Activated CD4-positive, alpha-beta T cell treated with anti-CD3 and anti-CD28 coated beads, Interleukin-2, amount 10 ng/mL, durations not matched to agents 24 days and 14 days (primary cell): ENCODE measurements around the gene PPP2R3B. TPM values are rescaled to one million over a fixed set of nuclear protein-coding genes. Genes with fewer than 3 reads are reported as not detected.
"Not testable (repeated sequence)": the region's sequence is repeated elsewhere in the genome, so short reads cannot be mapped to it uniquely, and the experiment has no call there.

Source experiments
- DNase-seq: peaks from one replicate; pipeline ENCODE4 v3.0.0; 2022
- H3K27ac Mint-ChIP-seq: one replicate; pipeline ENCODE4 v1.8.0; 2022; ENCODE audit warnings: mild to moderate bottlenecking, mixed read lengths
- H3K27me3 Mint-ChIP-seq: one replicate; pipeline ENCODE4 v1.8.0; 2022; ENCODE audit warnings: mixed read lengths
- H3K36me3 Mint-ChIP-seq: one replicate; pipeline ENCODE4 v1.8.0; 2022; ENCODE audit warnings: low read depth, mild to moderate bottlenecking, mixed read lengths
- H3K4me1 Mint-ChIP-seq: one replicate; pipeline ENCODE4 v1.8.0; 2021; ENCODE audit warnings: mixed read lengths
- H3K4me3 Mint-ChIP-seq: one replicate; pipeline ENCODE4 v1.8.0; 2022; ENCODE audit warnings: mild to moderate bottlenecking, moderate library complexity, mixed read lengths
- H3K9me3 Mint-ChIP-seq: one replicate; pipeline ENCODE4 v1.8.0; 2021; ENCODE audit warnings: mixed read lengths
- intact Hi-C: fragments of 100-400 bp; cut with micrococcal nuclease; formaldehyde crosslinking; loops from one replicate; pipeline ENCODE4 v1.15.1; 2023
- total RNA-seq: library from RNA; stranded (reverse); gene quantifications from 2 replicates; pipeline ENCODE4 v1.2.3, GENCODE V29; 2022

The PPP2R3B gene, protein sequence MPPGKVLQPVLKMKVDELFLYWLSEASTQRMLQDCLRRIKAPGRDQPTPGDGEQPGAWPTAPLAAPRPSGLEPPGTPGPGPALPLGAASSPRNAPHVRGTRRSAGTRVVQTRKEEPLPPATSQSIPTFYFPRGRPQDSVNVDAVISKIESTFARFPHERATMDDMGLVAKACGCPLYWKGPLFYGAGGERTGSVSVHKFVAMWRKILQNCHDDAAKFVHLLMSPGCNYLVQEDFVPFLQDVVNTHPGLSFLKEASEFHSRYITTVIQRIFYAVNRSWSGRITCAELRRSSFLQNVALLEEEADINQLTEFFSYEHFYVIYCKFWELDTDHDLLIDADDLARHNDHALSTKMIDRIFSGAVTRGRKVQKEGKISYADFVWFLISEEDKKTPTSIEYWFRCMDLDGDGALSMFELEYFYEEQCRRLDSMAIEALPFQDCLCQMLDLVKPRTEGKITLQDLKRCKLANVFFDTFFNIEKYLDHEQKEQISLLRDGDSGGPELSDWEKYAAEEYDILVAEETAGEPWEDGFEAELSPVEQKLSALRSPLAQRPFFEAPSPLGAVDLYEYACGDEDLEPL
- 47.5 and 47.8 TPM in 2 replicates for total RNA-seq

DNA sequence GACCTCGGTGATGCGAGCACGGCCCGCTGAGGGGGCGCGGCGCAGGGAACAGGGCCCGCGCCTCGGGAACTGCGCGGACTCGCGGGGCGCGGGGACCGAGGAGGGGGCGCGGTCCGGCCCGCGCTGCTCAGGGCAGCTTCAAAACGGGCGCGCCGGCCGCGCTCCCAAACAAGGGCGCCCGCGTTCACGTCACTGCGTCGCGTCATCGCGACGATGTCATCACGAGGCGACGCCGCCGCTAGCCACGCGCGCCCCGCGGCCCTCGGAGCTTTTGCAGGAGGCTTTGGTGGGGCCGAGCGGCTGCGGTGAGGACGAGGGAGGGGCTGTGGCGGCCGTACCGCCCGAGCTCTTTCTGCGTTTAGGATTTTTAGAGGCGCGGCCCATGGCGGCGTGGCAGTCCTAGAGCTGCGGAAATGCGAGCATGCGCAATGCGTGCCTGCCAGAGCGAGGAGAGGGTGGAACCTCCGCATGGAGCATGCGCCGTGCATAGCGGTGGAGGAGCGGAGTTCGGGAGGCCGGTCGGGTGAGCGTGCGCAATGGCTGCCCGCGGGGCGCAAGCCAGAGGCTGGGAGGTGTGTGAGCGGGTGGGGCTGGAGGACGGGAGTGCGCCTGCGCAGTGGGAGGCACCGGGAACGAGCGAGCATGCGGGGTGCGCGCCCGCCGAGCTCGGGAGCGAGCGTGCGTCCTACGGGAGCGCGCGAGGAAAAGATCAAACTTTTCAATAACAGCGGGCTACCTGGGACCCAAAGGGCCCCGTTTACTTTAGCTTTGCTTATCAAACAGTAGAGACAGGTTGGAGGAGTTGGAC lies at the start of gene PPP2R3B:
TSS of gene PPP2R3B (minus strand) at position 140 of the 808 bp plus-strand sequence. CDS start 216 bp downstream, outside the sequence.
- Mint-ChIP-seq H3K27me3 (peaks cover 4% of the 10 kb centered on the region), H3K27ac (peak within 1 kb of the TSS; percentile 95), H3K9me3 (no peaks in the 10 kb centered on the region), H3K4me1 (peaks cover 7% of the 10 kb centered on the region), H3K4me3 (peak within 1 kb of the TSS; percentile 83), H3K36me3 (peaks cover 4% of the 10 kb centered on the region)
- intact Hi-C loops, result loop anchor here (1.0 to 5.0 kb wide), 6 partner anchors 13 to 1006 kb away; partner anchors contain the start of genes GTPBP6 and SLC25A6
- peak; percentile 100 for DNase-seq

GRCh38 chrX:435536-436122 lies 48.9 kb upstream of the PPP2R3B start:
- peaks cover 2% of the 10 kb centered on the region for H3K4me1 Mint-ChIP-seq
- H3K36me3 Mint-ChIP-seq, result peaks cover 5% of the 10 kb centered on the region
- H3K27me3 Mint-ChIP-seq, result no peaks in the 10 kb centered on the region
- no peak overlapping the region for H3K27ac Mint-ChIP-seq
- H3K9me3 Mint-ChIP-seq, result peaks cover 20% of the 10 kb centered on the region
- DNase-seq, result no peak
- H3K4me3 Mint-ChIP-seq, result no peak overlapping the region
- intact Hi-C loops, result no loop called here

DNA sequence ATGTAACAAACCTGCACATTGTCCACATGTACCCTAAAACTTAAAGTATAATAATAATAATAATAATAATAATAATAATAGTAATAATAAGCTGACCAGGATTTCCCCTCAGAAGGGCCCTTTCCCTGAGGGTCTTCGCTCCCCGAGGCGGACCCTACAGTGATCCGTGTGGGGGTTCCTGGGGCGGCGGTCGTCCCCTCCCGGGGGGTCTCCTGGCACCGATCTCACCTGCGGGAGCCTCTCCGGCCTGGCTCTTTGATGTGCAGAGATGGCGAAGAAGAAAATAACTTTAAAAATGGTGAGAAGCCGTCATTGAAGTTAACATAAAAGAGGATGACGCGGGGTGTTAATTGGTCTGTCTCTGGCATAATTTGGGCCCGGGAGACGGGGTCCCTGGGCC lies 48.2 kb upstream of the PPP2R3B start:
- H3K4me1 Mint-ChIP-seq, result peaks cover 2% of the 10 kb centered on the region
- DNase-seq, result no peak
- H3K36me3 Mint-ChIP-seq, result no peaks in the 10 kb centered on the region
- no peaks in the 10 kb centered on the region for H3K27me3 Mint-ChIP-seq
- no peak overlapping the region for H3K27ac Mint-ChIP-seq
- H3K9me3 Mint-ChIP-seq, result peaks cover 13% of the 10 kb centered on the region
- H3K4me3 Mint-ChIP-seq, result no peak overlapping the region
- intact Hi-C loops, result no loop called here

DNA sequence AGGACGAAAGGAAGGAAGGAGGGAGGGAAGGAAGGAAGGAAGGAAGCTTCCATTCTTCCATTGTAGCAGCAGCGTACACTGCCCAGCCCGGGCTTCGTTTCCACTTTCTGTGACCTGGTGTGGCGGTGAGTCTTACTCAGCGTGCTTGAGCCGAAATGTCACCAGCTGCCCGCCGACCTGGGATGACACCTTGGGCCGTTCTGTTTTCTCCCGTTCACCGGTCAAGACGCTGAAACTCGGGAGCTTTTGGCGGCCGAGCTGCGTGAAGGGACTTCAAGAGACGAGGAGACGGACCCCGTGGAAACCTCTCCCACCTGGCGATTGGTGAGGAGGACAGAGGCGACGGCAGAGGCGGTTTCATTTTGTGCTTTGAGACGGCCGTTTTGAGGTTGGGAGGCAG lies 47.1 kb upstream of the PPP2R3B start:
- no peak overlapping the region for H3K27ac Mint-ChIP-seq
- H3K4me3 Mint-ChIP-seq, result no peak overlapping the region
- peaks cover 8% of the 10 kb centered on the region for H3K9me3 Mint-ChIP-seq
- DNase-seq, result no peak
- no peaks in the 10 kb centered on the region for H3K36me3 Mint-ChIP-seq
- intact Hi-C loops, result no loop called here
- peaks cover 2% of the 10 kb centered on the region for H3K4me1 Mint-ChIP-seq
- peaks cover 2% of the 10 kb centered on the region for H3K27me3 Mint-ChIP-seq

DNA sequence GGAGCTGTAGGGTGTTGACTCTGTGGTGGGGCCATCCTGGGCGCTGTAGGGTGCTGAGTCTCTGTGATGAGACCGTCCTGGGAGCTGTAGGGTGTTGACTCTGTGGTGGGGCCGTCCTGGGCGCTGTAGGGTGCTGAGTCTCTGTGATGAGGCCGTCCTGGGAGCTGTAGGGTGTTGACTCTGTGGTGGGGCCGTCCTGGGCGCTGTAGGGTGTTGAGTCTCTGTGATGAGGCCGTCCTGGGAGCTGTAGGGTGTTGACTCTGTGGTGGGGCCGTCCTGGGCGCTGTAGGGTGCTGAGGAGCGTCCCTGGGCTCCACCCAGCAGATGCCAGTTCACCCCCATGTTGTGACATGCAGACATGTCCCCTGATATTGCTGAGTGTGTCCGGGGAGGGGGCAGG lies 46.0 kb upstream of the PPP2R3B start:
- H3K27ac Mint-ChIP-seq, intact Hi-C loops, H3K9me3 Mint-ChIP-seq, H3K4me1 Mint-ChIP-seq, DNase-seq, H3K4me3 Mint-ChIP-seq, H3K27me3 Mint-ChIP-seq, H3K36me3 Mint-ChIP-seq: not testable (repeated sequence)

DNA sequence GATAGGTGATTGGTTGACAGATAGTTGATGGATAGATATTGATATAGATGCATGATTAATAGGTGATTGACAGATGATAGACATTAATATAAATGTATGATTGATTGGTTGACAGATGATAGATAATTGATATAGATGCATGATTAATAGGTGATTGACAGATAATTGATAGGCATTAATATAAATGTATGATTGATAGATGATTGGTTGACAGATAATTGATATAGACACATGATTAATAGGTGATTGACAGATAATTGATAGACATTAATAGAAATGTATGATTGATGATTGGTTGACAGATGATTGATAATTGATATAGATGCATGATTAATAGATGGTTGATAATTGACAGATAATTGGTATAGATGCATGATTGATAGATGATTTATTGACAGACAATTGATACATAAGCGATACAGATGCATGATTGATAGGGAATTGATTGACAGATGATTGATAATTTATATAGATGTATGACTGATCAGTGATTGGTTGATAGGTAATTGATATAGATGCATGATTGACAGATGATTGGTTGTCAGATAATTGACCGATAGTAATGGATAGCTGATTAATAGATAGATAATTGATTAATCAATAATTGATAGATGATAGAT lies 44.9 kb upstream of the PPP2R3B start:
- Mint-ChIP-seq H3K27me3 (peaks cover 10% of the 10 kb centered on the region), H3K4me1 (peaks cover 5% of the 10 kb centered on the region), H3K36me3 (no peaks in the 10 kb centered on the region), H3K27ac (no peak overlapping the region), H3K4me3 (no peak overlapping the region), H3K9me3 (peaks cover 8% of the 10 kb centered on the region)
- DNase-seq, result no peak
- intact Hi-C loops, result no loop called here

DNA sequence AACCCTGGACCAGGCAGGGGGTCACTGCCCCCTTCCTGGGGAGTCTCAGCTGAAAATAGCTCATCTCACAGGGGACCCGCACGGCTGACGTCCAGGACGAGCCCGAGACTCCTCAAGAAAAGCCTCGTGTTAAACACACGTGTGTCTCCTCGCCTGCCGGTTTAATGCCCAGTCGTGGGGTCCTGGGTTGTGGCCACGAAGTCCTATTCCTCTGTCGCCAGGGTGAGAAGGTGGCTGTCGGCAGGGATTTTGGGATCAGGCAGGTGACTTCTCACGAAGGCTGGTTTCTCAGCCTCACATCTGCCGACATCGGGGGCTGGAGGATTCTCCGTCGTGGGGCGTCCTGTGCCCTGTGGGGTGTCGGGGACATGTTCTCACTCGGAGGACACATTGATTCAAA lies 44.3 kb upstream of the PPP2R3B start:
- H3K27me3 Mint-ChIP-seq, result peaks cover 10% of the 10 kb centered on the region

DNA sequence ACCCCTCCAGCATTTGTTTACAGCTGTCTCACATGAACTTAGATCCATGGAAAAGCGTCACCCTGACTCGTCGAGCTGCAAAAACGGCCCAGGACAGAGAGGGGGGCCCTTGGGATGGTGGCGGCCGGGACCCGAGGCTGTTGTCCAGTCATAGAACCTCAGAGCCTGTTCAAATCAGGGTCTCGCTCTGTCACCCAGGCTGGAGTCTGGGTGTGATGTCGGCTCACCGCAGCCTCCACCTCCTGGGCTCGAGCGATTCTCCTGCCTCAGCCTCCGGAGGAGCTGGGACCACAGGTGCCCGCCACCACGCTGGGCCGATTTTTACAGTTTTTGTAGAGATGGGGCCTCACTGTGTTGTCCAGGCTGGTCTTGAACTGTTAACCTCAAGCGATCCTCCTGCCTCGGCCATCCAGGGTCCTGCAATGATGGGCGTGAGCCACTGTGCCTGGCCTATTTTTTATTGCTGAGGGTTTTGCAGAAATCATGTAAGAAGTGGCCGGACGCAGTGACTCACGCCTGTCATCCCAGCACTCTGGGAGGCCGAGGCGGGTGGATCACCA lies 42.6 kb upstream of the PPP2R3B start:
- H3K36me3 Mint-ChIP-seq, result no peaks in the 10 kb centered on the region
- intact Hi-C loops, result no loop called here
- peaks cover 10% of the 10 kb centered on the region for H3K27me3 Mint-ChIP-seq
- no peak for DNase-seq
- no peaks in the 10 kb centered on the region for H3K9me3 Mint-ChIP-seq
- H3K4me3 Mint-ChIP-seq, result no peak overlapping the region
- H3K27ac Mint-ChIP-seq, result no peak overlapping the region
- H3K4me1 Mint-ChIP-seq, result peaks cover 3% of the 10 kb centered on the region

More for the DNA sequence above, 44.3 kb upstream of the PPP2R3B start:
- no peak overlapping the region for H3K4me3 Mint-ChIP-seq
- intact Hi-C loops, result no loop called here
- H3K36me3 Mint-ChIP-seq, result no peaks in the 10 kb centered on the region
- peaks cover 4% of the 10 kb centered on the region for H3K9me3 Mint-ChIP-seq
- no peak for DNase-seq
- H3K4me1 Mint-ChIP-seq, result peaks cover 3% of the 10 kb centered on the region
- H3K27ac Mint-ChIP-seq, result no peak overlapping the region

GRCh38 chrX:427812-428725 lies 41.4 kb upstream of the PPP2R3B start:
- no peaks in the 10 kb centered on the region for H3K36me3 Mint-ChIP-seq
- peak overlapping the region; percentile 69 for H3K4me3 Mint-ChIP-seq
- H3K27ac Mint-ChIP-seq, result no peak overlapping the region
- intact Hi-C loops, result no loop called here
- H3K4me1 Mint-ChIP-seq, result peaks cover 3% of the 10 kb centered on the region
- H3K27me3 Mint-ChIP-seq, result peaks cover 10% of the 10 kb centered on the region
- H3K9me3 Mint-ChIP-seq, result no peaks in the 10 kb centered on the region
- DNase-seq, result peak; percentile 62

DNA sequence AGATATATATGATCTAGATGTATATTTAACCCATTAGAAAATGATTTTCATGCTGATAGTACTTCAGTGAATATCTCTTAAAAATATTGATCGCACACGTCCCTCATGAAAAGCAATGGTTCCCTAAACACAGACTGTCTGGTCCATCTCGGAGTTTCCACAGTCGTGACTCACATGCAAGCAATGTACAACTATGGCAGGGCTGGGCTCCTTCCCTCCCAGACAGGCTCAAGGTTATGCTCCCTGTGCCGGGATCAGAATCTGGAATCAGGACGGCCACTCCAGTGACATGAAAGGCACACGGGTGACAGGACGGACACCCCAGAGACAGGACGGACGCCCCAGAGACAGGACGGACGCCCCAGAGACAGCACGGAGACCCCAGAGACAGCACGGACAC lies 40.2 kb upstream of the PPP2R3B start:
- intact Hi-C loops, result no loop called here
- Mint-ChIP-seq H3K9me3 (no peaks in the 10 kb centered on the region), H3K36me3 (no peaks in the 10 kb centered on the region), H3K27ac (no peak overlapping the region), H3K4me1 (peaks cover 3% of the 10 kb centered on the region), H3K27me3 (peaks cover 10% of the 10 kb centered on the region), H3K4me3 (no peak overlapping the region)
- no peak for DNase-seq

DNA sequence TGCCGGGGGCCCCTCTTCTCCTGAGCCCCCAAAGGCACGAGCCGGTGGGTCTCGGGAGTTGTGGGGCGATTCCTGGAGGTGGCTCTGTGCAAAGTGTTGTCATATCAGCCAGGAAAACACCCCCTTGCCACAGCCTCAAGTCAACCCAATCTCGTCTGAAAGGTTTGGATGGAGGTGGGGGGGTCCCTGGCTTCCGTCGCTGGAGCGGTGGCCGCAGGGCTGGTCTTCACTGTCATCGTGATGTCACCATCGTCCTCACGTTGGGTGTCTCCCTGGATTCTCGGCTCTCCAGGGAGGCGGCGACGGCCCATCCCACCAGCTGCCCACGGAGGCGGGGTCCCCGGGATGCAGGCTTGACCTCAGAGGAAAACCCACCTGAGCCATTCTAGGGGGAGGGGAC lies 38.3 kb upstream of the PPP2R3B start:
- Mint-ChIP-seq H3K27ac (no peak overlapping the region), H3K27me3 (peaks cover 10% of the 10 kb centered on the region), H3K36me3 (no peaks in the 10 kb centered on the region), H3K9me3 (no peaks in the 10 kb centered on the region), H3K4me1 (peaks cover 3% of the 10 kb centered on the region), H3K4me3 (no peak overlapping the region)
- intact Hi-C loops, result no loop called here
- no peak for DNase-seq

- H3K27ac Mint-ChIP-seq, result no peak overlapping the region
- DNase-seq, result no peak
- no peaks in the 10 kb centered on the region for H3K36me3 Mint-ChIP-seq
- intact Hi-C loops, result no loop called here
- peaks cover under 1% of the 10 kb centered on the region for H3K27me3 Mint-ChIP-seq
- no peak overlapping the region for H3K4me3 Mint-ChIP-seq
- no peaks in the 10 kb centered on the region for H3K4me1 Mint-ChIP-seq
- no peaks in the 10 kb centered on the region for H3K9me3 Mint-ChIP-seq
These were observed 35.1 kb upstream of the PPP2R3B start for GRCh38 chrX:421646-422391.
